Suprapubic skin (tissue), 4 donors: ENCODE measurements around the gene TMEM126B. TPM values are rescaled to one million over a fixed set of nuclear protein-coding genes. Genes with fewer than 3 reads are reported as not detected.

ENCODE experiments used
- DNase-seq, 2 donors: peaks; one replicate each; pipeline ENCODE4 v3.0.0-alpha.2; 2019; ENCODE audit warnings: low spot score in 2 of 2
- H3K27ac ChIP-seq: fragments of 200-600 bp; sonication (generic); one replicate; pipeline ENCODE4 v1.5.1; 2019
- H3K27me3 ChIP-seq: fragments of 200-600 bp; sonication (generic); one replicate; pipeline ENCODE4 v1.5.1; 2019
- H3K36me3 ChIP-seq: fragments of 200-600 bp; sonication (generic); one replicate; pipeline ENCODE4 v1.5.1; 2019
- H3K4me1 ChIP-seq: fragments of 200-600 bp; sonication (generic); one replicate; pipeline ENCODE4 v1.5.1; 2019
- H3K4me3 ChIP-seq: fragments of 200-600 bp; sonication (generic); one replicate; pipeline ENCODE4 v1.5.1; 2019; ENCODE audit warnings: mild to moderate bottlenecking
- H3K9me3 ChIP-seq: fragments of 200-600 bp; sonication (generic); one replicate; pipeline ENCODE4 v1.5.1; 2019
- EP300 ChIP-seq: sonication (generic); formaldehyde crosslinking; IDR thresholded peaks from one replicate; pipeline ENCODE4 v1.6.1; 2017; ENCODE audit warnings: antibody characterized with exemption
- POLR2A ChIP-seq, 2 donors: fragments of 450-650 bp; IDR thresholded peaks; one replicate each; pipeline ENCODE4 v1.6.1; 2017; ENCODE audit warnings: antibody characterized with exemption in 2 of 2, mild to moderate bottlenecking in 2 of 2, moderate library complexity in 2 of 2
- POLR2AphosphoS5 ChIP-seq, 3 donors: sonication (generic); formaldehyde crosslinking; IDR thresholded peaks; one replicate each; pipeline ENCODE4 v1.6.1; 2017; ENCODE audit warnings: antibody characterized with exemption in 3 of 3
- WGBS: methylation state at CpG from one replicate; pipeline ENCODE4 v1.1.5; 2018; 5-methylcytosine and 5-hydroxymethylcytosine counted together
- total RNA-seq, 4 donors: library from RNA; depleted of rRNA; stranded (reverse); fragments of >200 nt; gene quantifications; one replicate each; pipeline ENCODE4 v1.1.0, GENCODE V29; 2016
- TF ChIP-seq, protein P1 (sequence below), 2 donors: fragments of 200-600 bp in 1 of 2; fragments of 450-650 bp in 1 of 2; sonication (generic) in 1 of 2; IDR thresholded peaks; one replicate each; pipeline ENCODE4 v1.5.1; 2016 to 2019; ENCODE audit warnings: antibody characterized with exemption in 2 of 2, mild to moderate bottlenecking in 1 of 2, moderate library complexity in 1 of 2

Gene TMEM126B
- total RNA-seq, 4 donors from 2014 or later, result 32.4 to 38.4 (median 34.8) TPM

DNA sequence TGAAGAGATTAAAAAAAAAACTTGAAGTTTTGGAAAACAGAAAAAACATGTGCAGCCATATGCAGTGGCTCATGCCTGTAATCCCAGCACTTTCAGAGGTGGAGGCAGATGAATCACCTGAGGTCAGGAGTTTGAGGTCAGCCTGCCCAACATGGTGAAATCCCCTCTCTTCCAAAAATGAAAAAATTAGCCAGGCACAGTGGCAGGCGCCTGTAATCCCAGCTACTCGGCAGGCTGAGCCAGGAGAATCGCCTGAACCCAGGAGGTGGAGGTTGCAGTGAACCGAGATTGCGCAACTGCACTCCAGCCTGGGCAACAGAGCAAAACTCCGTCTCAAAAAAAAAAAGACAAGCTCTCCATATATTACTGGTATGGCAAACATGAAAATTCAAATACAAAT, 8.9 kb upstream of the TMEM126B start:
- no peak for DNase-seq
- Histone ChIP-seq H3K27me3 (no peaks in the 10 kb centered on the region), H3K27ac (no peak overlapping the region), H3K4me1 (no peaks in the 10 kb centered on the region), H3K4me3 (no peak overlapping the region), H3K9me3 (no peaks in the 10 kb centered on the region), H3K36me3 (no peaks in the 10 kb centered on the region)
- 75% methylated on average over 6 of the region's 6 CpGs for WGBS
- TF ChIP-seq, protein P1, sequence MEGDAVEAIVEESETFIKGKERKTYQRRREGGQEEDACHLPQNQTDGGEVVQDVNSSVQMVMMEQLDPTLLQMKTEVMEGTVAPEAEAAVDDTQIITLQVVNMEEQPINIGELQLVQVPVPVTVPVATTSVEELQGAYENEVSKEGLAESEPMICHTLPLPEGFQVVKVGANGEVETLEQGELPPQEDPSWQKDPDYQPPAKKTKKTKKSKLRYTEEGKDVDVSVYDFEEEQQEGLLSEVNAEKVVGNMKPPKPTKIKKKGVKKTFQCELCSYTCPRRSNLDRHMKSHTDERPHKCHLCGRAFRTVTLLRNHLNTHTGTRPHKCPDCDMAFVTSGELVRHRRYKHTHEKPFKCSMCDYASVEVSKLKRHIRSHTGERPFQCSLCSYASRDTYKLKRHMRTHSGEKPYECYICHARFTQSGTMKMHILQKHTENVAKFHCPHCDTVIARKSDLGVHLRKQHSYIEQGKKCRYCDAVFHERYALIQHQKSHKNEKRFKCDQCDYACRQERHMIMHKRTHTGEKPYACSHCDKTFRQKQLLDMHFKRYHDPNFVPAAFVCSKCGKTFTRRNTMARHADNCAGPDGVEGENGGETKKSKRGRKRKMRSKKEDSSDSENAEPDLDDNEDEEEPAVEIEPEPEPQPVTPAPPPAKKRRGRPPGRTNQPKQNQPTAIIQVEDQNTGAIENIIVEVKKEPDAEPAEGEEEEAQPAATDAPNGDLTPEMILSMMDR (IDR thresholded peaks at IDR 0.05), result no peak
- no peak for TF ChIP-seq EP300
- TF ChIP-seq POLR2AphosphoS5 (IDR thresholded peaks at IDR 0.05), result no peak
- TF ChIP-seq POLR2A (IDR thresholded peaks at IDR 0.05), result no peak

DNA sequence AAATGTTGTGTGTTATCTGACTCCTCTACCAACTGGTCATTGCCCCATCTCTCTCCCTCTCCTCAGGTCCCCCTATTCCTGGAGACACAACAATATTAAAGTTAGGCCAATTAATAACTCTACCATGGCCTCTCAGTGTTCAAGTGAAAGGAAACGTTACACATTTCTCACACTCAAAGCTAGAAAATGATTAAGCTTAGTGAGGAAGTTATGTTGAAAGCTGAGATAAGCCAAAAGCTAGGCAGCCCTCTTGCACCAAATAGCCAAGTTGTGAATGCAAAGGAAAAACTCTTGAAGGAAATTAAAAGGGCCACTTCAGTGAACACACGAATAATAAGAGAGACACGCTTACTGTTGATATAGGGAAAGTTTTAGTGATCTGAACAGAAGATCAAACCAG, 8.1 kb upstream of the TMEM126B start:
- Histone ChIP-seq H3K9me3 (no peaks in the 10 kb centered on the region), H3K27me3 (no peaks in the 10 kb centered on the region), H3K27ac (no peak overlapping the region), H3K4me3 (no peak overlapping the region), H3K36me3 (no peaks in the 10 kb centered on the region), H3K4me1 (no peaks in the 10 kb centered on the region)
- no peak for DNase-seq
- TF ChIP-seq EP300, result no peak
- no peak for TF ChIP-seq POLR2AphosphoS5 (IDR thresholded peaks at IDR 0.05)
- TF ChIP-seq POLR2A (IDR thresholded peaks at IDR 0.05), result no peak
- TF ChIP-seq, protein P1 (IDR thresholded peaks at IDR 0.05), result no peak
- 90% methylated on average over 3 of the region's 3 CpGs for WGBS

DNA sequence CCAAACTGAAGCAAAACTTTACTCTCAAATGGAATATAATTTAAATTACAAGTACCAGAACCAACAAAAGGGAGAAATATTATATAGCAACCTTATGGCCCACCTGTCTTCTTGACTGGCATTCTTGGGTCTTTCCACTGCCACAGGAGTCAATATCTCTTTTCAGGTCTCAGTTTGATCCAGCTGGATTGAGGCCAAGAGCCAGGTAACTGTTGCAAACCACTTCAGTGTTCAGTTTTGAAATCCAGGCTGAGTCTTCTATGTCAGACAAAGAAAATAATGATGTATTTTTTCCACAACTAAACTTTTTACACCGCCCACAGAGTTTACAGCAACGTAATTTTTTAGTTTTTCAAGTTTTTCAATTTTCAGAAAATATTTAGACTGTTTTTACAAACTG, 1.9 kb upstream of the TMEM126B start:
- H3K27me3 ChIP-seq, result no peaks in the 10 kb centered on the region
- TF ChIP-seq EP300 (no peak), POLR2AphosphoS5 (IDR thresholded peaks at IDR 0.05) (no peak), POLR2A (IDR thresholded peaks at IDR 0.05) (no peak)
- TF ChIP-seq, protein P1 (IDR thresholded peaks at IDR 0.05), result no peak
- WGBS, result 39% methylated on average over 2 of the region's 2 CpGs
- H3K4me1 ChIP-seq, result peaks cover 27% of the 10 kb centered on the region
- DNase-seq, result no peak
- H3K9me3 ChIP-seq, result no peaks in the 10 kb centered on the region
- H3K27ac ChIP-seq, result no peak overlapping the region
- H3K36me3 ChIP-seq, result peaks cover 4% of the 10 kb centered on the region
- H3K4me3 ChIP-seq, result no peak overlapping the region

DNA sequence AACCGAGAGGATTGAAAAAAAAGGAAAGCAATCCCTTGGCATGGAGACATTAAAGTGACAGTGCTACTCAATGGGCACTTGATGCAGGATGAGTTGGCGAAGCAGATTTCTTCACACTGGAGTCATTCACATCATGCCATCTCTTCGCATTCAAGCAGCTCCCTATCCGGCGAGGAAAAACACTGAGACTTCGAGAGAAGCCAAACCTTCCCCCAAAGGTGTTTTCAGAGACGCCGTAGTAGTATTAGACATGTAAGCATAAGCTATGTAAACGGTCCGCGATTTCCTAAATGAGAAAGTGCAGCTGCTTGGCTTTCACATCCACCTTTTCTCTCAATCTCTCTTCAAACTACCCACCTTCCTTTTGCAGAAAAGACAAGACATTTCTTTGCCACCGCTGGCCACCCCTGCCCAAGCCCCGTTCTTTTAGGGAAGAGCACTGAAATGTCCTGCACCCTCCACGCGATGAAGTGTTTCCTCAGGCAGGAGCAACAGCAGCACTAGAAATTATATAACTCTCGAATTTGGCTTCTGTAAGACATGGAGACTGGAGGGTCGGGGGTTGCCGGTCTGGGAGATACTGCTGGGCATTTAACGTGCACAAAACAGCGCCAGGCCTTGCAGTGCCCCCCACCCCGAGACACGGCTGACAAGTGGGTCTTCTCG, 928 bp upstream of the TMEM126B start, which contains the start of gene DLG2:
Gene DLG2, minus strand, starts transcription at position 13 of the 666 bp plus-strand sequence.
- Histone ChIP-seq H3K4me1 (peaks cover 27% of the 10 kb centered on the region), H3K4me3 (peak within 1 kb of the TSS; percentile 81), H3K36me3 (peaks cover 8% of the 10 kb centered on the region), H3K27ac (peak within 1 kb of the TSS; percentile 90), H3K27me3 (no peaks in the 10 kb centered on the region), H3K9me3 (no peaks in the 10 kb centered on the region)
- no peak for DNase-seq
- under 1% methylated on average over 23 of the region's 23 CpGs for WGBS
- TF ChIP-seq POLR2A (IDR thresholded peaks at IDR 0.05) (no peak), EP300 (no peak), POLR2AphosphoS5 (IDR thresholded peaks at IDR 0.05) (no peak)
- TF ChIP-seq, protein P1 (IDR thresholded peaks at IDR 0.05), result no peak

DNA sequence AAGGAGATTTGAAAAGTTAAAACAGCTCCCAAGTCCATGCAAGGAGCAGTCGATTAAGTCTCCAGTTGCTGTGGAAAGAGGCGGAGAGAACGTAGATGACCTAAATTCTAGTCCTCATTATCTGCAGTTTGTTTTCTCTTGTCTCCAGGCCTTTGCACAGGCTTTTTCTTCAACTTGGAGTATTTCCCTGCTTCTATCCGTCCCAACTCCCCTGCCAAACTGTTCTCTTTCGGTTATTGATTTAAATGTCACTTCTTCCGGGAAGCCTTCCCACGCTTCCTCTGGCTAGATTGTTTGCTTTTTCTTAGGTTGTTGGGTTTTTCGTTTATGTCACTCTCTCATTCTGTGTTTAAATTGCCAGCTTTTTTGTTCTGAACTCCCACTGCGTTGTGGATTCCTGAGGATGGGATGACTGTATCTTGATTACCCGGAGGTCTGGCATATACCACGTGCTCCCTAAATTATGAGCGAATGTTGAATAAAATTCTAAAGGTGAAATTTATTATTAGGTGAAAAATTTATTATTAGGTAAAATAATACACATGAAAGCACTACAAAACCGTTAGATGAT, 463 bp downstream of the TMEM126B start:
- 2% methylated on average over 13 of the region's 13 CpGs for WGBS

More for the DNA sequence above, 463 bp downstream of the TMEM126B start:
- H3K4me3 ChIP-seq, result peak overlapping the region; percentile 81
- peaks cover 27% of the 10 kb centered on the region for H3K4me1 ChIP-seq
- peak overlapping the region; percentile 90 for H3K27ac ChIP-seq
- peaks cover 8% of the 10 kb centered on the region for H3K36me3 ChIP-seq
- no peak for DNase-seq
- TF ChIP-seq EP300, result no peak
- TF ChIP-seq POLR2A (IDR thresholded peaks at IDR 0.05), result no peak
- TF ChIP-seq, protein P1 (IDR thresholded peaks at IDR 0.05), result no peak
- no peak for TF ChIP-seq POLR2AphosphoS5 (IDR thresholded peaks at IDR 0.05)
- no peaks in the 10 kb centered on the region for H3K27me3 ChIP-seq
- no peaks in the 10 kb centered on the region for H3K9me3 ChIP-seq
